GM19025 (cell line): ENCODE measurements around the gene PHLPP1.
"Not testable (repeated sequence)": the region's sequence is repeated elsewhere in the genome, so short reads cannot be mapped to it uniquely, and the experiment has no call there.

Experiments
- ATAC-seq: cut with Tn5 transposase; IDR thresholded peaks from one replicate; pipeline ENCODE4 v1.9.1; 2021; ENCODE audit warnings: mild to moderate bottlenecking, low read depth, moderate library complexity; ENCODE audit not compliant: unreplicated experiment

Gene PHLPP1

DNA sequence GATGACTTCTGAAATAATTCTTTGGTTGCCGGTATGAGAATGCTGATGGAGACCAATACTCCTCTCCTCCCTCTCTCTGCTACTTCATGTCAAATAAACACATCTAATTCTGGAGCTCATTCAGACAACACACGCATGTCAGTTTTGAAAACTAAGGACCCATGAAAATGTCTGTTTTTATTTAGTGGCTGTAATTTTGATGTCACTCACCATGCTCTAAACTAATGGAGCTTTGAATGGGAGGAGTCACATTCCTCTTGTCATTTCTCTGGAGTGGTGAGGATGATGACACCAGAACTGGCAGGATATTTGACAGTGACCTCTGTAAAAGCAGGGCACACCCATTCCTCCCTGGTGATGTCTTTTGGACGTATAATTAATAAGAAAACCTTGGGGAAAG lies 163.0 kb downstream of the PHLPP1 start:
- no peak for ATAC-seq

DNA sequence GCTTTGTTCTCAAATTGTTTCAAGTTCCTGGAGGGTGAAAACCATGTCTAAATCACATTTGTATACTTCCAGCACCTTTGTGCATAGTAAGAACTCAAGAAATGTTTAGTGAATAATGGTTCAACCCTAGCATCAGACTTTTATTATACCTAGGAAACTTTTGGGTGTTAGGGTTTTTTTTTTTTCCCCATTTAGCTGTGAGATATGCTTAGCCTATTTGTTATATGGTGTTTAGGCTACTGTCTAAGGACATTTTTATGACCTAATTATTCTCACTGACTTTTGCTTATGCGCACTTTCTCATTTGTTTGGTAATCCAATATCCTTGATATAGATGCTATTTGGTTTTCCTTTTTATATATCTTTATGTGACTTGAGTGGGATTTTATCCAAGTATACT lies 164.7 kb downstream of the PHLPP1 start:
- ATAC-seq, result no peak

DNA sequence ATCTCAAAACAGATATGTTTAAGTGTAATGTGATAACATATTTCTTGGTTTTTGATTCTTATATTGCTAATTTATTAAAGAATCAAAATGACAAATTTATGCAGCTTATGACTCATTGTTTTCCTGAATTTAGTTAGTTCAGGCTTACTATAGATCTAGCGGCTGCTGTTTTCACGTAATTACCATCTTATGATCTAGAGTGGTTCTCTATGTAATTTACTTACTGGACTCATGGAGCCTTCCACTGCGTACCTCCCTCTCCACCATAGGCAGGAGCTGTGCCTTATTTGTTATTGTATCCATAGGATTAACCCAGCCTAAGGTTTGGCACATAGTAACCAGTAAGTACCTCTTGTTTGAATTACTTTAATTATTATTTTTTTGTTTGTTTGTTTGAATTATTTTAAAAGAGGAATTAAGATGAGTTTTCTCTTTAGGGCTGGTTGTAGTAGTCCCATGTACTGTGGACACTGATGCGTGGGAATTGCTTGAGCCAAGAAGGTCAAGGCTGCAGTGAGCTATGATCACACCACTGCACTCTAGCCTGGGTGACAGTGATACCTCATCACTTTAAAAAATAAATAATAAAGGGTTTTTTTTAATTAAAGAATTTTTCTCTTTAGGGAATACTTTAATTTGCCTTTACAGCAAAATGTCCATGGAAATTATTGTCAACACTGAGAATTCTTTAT lies 165.5 kb downstream of the PHLPP1 start:
- no peak for ATAC-seq

DNA sequence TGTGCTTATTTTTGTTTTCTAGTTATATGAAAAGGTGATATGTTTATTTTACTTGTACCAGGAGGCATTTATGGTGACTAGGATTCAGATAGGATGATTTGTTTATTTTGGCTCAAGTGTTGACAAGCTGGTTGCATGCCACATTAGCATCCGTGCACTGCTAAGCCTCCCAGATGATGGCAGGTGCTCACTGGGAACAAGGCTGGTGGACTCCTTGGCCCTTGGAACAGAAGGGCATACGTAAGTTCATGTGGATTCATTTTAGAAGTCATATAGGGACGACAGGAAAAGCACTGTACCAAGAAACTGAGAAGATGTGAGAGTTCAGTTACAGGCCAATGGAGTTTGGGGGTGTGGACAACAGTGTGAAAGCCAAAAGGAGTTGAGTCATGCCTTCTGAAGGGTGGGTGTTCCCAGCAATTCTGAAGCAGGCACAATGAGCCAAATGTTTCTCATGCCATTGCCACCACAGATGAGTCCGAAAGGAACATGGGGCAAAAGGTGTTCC lies 166.2 kb downstream of the PHLPP1 start:
- ATAC-seq, result no peak

DNA sequence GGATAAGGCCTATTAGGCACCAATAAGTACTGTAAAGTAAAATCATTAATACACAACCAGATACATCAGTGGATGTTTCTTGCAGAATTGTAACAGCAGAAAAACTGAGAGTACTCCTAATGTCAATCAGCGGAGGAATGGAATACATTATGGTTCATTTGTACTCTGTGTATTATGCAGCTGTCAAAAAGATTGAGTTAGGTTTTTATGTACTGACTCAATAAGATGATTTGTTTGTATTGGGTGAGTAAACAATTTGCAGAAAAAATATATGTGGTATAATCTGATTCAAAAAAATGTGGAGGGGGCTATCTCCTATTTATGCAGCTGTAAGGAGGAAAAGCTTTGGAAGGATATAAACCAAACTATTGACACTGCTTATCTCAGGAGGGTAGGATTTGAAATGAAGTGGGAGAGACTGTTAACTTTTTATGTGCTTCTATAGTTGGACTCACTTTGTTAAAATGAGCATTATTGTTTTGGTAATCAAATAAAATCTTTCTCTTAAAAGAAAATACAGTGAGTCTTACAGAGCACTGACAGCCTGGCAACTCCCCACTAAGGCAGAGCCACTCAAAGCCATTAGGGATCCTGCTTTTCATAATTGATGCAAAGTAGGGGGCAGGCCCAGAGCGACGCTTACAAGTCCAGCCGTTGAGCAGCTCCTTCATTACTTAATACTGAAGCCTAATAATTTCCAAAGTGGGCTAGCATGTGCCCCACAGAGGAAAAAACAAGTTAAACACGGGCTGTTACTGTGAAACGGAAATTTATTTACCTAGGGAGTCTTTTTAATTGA lies 168.8 kb downstream of the PHLPP1 start:
- ATAC-seq, result no peak

DNA sequence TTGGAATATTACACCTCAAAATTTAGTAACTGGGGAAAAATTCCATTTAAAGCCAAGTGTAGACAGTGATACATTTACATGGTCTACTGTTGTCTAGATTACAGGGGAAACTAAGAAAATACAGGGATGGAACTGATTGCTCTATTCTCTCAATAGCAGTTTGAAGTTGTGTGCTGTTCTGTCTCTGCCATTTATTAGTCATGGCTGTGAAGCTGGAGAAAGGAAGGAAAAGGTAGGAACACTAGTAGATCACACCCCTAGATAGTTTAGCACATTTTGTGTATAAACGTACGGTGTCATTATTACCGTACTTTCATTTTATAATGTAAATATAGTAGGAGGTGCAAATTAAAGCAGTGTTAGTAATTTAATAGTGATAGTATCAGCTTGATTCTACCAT lies 170.5 kb downstream of the PHLPP1 start:
- ATAC-seq, result no peak

DNA sequence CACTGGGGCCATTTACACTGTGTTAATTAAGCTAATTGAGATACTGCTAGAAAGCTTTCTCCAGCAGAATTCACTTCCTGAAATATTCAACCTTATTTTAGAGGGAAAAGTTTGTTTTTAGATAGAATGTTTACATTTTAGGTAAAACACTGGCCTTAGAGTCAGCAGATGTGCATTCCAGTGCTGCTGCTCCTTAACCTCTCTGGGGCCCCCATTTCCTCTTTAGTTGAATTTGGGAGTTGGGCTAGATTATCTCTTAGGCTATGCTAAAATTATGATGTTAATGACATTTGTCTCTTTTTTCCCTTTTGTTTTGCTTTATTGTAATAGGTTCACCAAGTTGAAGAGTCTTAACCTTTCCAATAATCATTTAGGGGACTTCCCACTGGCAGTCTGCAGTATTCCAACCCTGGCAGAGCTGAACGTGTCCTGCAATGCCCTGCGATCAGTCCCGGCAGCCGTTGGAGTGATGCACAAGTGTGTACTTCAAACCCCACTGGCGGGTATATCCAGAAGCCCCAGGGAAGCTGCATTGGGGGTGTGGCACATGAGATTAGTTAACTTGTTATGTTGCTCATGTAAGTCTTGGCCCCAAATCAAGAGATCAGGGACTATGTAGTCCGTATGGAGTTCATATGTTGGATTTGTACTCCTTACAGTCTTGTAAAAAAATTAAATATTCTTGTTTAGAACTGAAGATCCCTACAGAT lies 179.5 kb downstream of the PHLPP1 start:
- ATAC-seq, result no peak

DNA sequence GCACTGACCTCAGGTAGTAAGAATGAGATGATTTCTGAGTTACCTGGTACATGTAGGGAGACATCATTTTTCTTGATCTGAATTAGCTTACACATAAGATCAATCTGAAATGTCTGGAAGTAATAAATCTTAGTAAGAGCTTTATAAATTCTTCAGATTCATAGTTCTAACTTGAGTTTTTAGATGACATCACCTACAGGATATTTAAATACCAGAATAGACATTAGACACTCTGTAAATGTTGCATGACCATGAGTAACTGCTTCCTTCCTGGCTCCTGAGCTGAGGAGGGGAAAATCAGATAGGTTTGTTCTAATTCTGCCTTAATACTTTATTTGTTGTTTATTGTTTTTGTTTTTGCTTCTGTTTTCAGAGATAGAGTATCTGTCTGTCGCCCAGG lies 181.8 kb downstream of the PHLPP1 start:
- no peak for ATAC-seq

DNA sequence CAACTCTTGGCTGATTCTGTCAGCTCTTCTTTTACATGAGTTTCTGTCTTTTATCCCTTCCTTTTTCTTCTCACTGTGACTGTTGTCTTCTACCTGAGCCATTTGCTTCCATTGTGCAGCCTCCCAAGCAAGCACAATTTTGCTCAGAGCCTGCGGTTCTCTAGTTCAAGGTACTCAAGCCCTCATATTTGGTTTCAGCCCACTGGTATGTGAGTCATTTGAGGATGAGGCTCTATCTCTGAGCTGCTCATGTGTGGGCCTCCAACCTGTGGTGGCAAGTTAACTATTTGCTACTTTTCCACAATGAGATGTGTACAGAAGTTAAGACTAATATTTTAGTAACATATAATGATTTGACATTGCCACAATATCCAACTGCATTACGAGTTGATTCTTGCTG lies 183.0 kb downstream of the PHLPP1 start:
- peak; percentile 76 for ATAC-seq

DNA sequence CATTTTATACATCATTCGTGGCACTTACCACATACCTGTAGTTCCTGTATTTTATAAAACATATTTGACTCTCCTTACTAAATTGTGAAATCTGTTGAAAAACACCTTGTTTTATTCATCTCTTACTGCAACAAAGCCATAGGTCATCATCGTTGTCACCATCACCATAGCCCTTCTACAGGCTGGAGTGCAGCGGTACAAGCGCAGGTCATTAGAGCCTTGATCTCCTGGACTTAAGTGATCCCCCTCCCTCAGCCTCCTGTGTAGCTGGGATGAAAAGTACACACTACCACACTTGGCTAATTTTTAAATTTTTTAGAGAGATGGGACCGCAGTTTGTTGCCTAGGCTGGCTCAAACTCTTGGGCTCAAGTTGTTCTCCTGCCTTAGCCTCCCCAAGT lies 184.2 kb downstream of the PHLPP1 start:
- no peak for ATAC-seq

DNA sequence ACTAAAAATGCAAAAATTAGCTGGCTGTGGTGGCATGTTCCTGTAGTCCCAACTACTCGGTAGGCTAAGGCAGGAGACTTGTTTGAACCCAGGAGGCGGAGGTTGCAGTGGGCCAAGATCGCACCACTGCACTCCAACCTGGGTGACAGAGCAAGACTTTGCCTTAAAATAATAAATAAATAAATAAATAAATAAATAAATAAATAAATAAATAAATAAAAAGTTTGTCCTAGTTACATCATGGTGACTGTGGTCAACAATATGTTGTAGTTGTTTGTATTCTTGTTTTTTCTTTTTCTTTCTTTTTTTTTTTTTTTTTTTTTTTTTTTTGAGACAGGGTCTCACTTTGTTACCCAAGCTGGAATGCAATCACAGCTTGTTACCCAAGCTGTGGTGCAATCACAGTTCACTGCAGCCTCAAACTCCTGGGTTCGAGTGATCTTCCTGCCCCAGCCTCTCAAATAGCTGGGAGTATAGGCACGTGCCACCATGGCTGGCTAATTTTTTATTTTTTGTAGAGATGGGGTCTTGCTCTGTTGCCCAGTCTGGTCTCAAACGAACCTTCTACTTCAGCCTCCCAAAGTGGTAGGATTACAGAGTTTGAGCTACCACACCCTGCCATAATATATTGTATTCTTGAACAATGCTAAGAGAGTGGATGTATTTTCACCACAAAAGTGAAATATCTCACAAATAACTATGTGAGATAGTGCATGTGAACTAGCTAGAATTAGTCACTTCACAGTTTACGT lies 185.0 kb downstream of the PHLPP1 start:
- no peak for ATAC-seq

DNA sequence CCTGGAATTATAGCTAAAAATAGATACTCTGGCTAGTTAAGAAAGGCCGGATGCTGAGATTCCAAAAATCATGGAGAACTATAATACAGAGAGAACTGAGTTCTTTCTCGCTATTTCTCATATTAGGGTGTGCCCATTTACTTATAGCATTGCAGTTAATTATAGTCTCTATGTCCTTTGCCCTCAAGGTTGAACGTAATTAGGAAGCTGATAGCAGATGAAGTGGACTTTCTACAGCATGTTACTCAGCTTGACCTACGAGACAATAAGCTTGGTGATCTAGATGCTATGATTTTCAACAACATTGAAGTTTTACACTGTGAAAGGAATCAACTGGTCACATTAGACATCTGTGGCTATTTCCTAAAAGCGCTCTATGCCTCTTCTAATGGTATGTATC lies 187.4 kb downstream of the PHLPP1 start:
- ATAC-seq, result no peak

DNA sequence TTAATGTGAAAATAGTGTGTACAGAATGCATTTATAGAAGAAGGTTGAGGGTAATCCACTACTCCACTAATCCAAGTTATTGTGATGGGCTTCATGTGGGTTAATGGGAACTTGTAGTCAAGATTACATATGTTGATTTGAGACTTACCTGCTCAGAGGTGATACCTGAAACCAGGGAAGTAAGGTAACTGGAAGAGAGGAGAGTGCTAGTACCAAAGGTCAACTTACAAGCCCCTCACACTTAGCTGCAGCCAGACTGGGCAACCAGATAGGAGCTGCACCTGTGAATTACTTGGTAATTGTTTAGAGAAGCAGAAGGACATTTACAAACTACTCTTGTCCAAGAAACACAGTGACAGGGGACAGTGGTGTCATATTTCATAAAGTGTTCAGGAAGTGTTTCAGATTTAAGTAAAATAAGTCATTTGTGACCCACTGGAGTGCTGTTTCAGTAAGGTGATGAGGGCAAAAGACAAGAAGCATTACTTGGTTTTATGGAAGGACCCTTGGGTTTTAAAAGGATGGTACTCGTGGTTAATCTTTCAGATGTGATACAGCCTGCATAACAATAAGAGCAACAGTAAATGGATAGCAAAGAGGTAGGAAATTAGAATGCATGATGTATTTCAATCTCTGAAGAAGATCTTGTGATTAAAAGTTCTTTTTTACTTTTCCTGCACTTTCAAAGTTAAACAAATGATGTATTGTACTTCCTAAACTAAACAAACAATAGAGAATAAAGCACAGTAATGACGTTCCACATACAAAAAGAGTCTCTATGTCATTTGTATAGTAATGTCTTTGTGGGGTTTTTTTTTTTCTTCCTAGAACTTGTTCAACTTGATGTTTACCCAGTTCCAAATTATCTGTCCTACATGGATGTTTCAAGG lies 189.3 kb downstream of the PHLPP1 start:
- no peak for ATAC-seq

DNA sequence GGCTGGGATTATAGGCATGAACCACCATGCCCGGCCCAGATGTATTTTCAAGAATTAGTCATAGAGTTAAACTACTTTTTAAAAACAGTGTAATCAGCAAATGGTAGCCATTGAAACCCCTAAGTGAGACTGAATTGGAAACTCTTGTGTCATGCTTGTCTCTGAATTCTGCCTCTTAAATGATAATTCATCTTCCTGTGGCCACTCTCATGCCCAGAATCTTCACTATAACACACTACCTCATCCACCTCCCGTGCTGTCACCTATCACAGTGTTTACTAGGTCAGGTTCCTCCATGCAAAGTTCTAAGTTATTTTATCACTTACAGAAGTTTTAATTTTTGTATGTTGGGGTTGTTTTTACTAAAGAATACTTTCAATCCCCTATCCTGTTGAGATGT lies 197.5 kb downstream of the PHLPP1 start:
- no peak for ATAC-seq

DNA sequence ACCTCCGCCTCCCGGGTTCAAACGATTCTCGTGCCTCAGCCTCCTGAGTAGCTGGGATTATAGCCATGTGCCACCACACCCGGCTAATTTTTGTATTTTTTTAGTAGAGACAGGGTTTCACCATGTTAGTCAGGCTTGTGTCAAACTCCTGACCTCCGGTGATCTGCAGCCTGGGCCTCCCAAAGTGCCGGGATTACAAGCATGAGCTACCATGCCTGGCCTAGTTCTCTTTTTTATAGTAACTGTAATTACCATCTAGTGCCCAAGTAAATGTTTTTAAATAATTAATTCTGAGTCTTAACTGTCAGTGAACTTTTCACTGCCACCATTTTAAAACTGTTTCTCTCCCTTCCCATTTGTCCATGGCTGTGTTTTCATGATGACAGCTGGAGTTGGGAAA lies 198.5 kb downstream of the PHLPP1 start:
- ATAC-seq, result not testable (repeated sequence)

DNA sequence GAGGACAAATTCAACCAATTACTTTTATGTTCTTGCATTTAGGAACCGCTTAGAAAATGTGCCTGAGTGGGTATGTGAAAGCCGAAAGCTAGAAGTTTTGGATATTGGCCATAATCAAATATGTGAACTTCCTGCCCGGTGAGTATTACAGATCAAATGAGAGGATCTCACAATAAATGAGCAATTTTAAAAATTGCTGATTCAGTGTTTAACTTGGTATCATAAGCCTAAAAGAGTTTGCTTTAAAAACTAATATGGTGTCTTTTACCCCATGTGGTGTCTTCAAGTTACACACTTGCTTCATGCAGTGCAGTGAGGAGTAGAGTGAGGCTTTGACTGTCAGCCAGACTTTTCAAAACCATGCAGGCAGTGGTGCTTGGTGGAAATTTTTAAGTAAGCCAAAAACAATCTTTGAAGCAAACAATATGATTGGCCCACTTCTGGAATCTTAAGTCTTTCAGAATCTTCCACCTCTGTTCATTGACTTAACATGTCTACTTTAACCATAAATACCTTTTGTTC lies 199.6 kb downstream of the PHLPP1 start:
- no peak for ATAC-seq

DNA sequence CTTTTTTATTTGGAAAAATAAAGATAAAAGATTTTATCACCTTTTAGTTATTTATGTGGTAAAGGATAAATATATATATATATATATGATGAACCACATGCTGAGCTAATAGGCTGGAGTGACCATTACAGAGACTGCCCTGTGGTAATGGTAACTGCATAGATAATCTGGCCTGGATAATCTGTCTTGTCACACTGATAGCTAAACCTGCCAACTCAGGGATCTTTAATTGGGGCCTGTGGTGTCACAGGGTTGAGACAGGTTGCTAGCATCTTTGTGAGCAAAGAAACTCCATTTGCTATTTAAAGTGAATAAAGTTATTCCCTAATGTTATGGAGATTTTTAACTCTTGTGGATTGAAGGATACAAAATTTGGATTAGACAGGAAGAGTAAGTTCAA lies 203.0 kb downstream of the PHLPP1 start:
- no peak for ATAC-seq

DNA sequence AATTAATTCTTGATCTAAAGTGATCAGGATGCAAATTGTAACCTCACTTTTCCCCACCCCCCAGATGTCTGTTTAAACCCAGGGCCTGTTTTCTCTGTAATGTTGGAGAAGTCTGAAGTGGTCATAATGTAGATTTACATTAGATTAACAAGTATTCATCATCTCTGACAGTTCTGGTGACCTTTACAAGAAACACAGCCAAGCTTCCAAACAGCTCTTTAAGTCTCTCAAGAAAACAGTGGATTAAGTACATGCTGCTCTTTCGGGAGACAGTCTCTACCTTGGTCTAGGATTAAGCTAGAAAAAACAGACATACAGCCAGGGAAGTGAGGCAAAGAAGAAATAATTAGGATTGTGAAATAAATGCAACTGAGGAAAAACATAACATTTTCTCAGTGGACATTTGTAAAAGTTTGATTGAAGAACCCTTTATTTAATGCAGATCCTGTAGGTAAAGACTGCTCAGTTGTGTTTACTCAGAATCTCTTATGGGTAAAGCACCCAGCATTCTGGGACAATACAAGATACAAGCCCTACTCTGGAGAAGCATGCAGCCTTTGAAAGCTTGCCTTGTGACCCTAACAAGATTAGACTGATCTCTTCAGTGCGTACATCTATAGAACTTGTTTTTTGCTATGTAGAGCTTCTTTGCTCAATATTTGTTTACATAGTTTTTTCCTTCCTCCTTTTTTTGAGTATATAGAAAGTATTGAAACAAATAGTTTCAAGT lies 203.9 kb downstream of the PHLPP1 start:
- ATAC-seq, result no peak
